ENCODE measurements around the gene IGIP. TPM values are rescaled to one million over a fixed set of nuclear protein-coding genes. Genes with fewer than 3 reads are reported as not detected.

The IGIP gene
- polyA plus RNA-seq, 1 donor = 8.0 TPM

- DNase-seq = peak; percentile 37
Measured at GRCh38 chr5:140110646-140110957, 15.1 kb upstream of the IGIP start.

- no peak for DNase-seq
Measured at GRCh38 chr5:140111011-140111858, 14.5 kb upstream of the IGIP start.

- DNase-seq = no peak
Measured at GRCh38 chr5:140111859-140112551, 13.7 kb upstream of the IGIP start.

- DNase-seq = no peak
Measured at GRCh38 chr5:140112685-140113179, 13.0 kb upstream of the IGIP start.

- DNase-seq = no peak
Measured at GRCh38 chr5:140113180-140113698, 12.5 kb upstream of the IGIP start.

GRCh38 chr5:140113699-140114263 is 12.0 kb upstream of the IGIP start, which contains the start of gene PURA:
Gene PURA, plus strand, starts transcription at chr5:140114109. Its CDS starts 73 bp downstream, at chr5:140114182.
- DNase-seq = peak; percentile 92

- DNase-seq = peak; percentile 53
Measured at GRCh38 chr5:140114341-140115185, 11.2 kb upstream of the IGIP start.

GRCh38 chr5:140115186-140115500 is 10.6 kb upstream of the IGIP start:
- no peak for DNase-seq

- no peak for DNase-seq
Measured at GRCh38 chr5:140116716-140117115, 9.0 kb upstream of the IGIP start.

- DNase-seq = no peak
Measured at GRCh38 chr5:140117523-140117922, 8.2 kb upstream of the IGIP start.

GRCh38 chr5:140118302-140118936 is 7.3 kb upstream of the IGIP start:
- DNase-seq = no peak

GRCh38 chr5:140126315-140127012 is 727 bp downstream of the IGIP start:
- DNase-seq = no peak

GRCh38 chr5:140128376-140128775 is 2.6 kb downstream of the IGIP start:
- no peak for DNase-seq

- no peak for DNase-seq
Measured at GRCh38 chr5:140130949-140131733, 5.4 kb downstream of the IGIP start.

GRCh38 chr5:140131967-140132409 is 6.3 kb downstream of the IGIP start:
- DNase-seq = no peak

GRCh38 chr5:140133514-140134167 is 7.9 kb downstream of the IGIP start:
- DNase-seq = no peak

- no peak for DNase-seq
Measured at GRCh38 chr5:140134277-140134935, 8.7 kb downstream of the IGIP start.

- no peak for DNase-seq
Measured at GRCh38 chr5:140135127-140135526, 9.4 kb downstream of the IGIP start.

GRCh38 chr5:140136624-140137023 is 10.9 kb downstream of the IGIP start:
- no peak for DNase-seq

Measured in left kidney (tissue), 2 donors.